H9 (cell line): Measurements from ENCODE around the gene PLXNA4. TPM values are rescaled to one million over a fixed set of nuclear protein-coding genes. Genes with fewer than 3 reads are reported as not detected.

Experiments used
- DNase-seq: peaks from one replicate; pipeline ENCODE4 v3.0.0-alpha.2; 2017
- H2AFZ ChIP-seq: one replicate; pipeline ENCODE4 v1.6.1; 2013; ENCODE audit warnings: mild to moderate bottlenecking, low read length, control low read depth, moderate library complexity
- H2AK5ac ChIP-seq: 2 replicates; pipeline ENCODE4 v1.6.1; 2013; ENCODE audit warnings: low read length, control low read depth, mixed read lengths; ENCODE audit not compliant: insufficient read length
- H2BK120ac ChIP-seq: one replicate; pipeline ENCODE4 v1.6.1; 2013; ENCODE audit warnings: low read depth, mild to moderate bottlenecking, low read length, control low read depth, inconsistent platforms; ENCODE audit not compliant: poor library complexity, severe bottlenecking
- H2BK12ac ChIP-seq: 2 replicates; pipeline ENCODE4 v1.6.1; 2013; ENCODE audit warnings: low read length, control low read depth, mixed read lengths, low read depth; ENCODE audit not compliant: insufficient read length
- H2BK15ac ChIP-seq: 2 replicates; pipeline ENCODE4 v1.6.1; 2013; ENCODE audit warnings: low read depth, low read length, control low read depth
- H2BK20ac ChIP-seq: one replicate; pipeline ENCODE4 v1.6.1; 2013; ENCODE audit warnings: low read depth, mild to moderate bottlenecking, low read length, control low read depth, inconsistent platforms; ENCODE audit not compliant: poor library complexity, severe bottlenecking
- H2BK5ac ChIP-seq: 2 replicates; pipeline ENCODE4 v1.6.1; 2013; ENCODE audit warnings: low read length, control low read depth, mixed read lengths; ENCODE audit not compliant: insufficient read length
- H3K14ac ChIP-seq: 2 replicates; pipeline ENCODE4 v1.6.1; 2013; ENCODE audit warnings: low read length, control low read depth; ENCODE audit not compliant: insufficient read depth
- H3K18ac ChIP-seq: 2 replicates; pipeline ENCODE4 v1.6.1; 2013; ENCODE audit warnings: low read depth, mild to moderate bottlenecking, mixed read lengths, low read length, control low read depth; ENCODE audit not compliant: insufficient read length
- H3K23ac ChIP-seq: 2 replicates; pipeline ENCODE4 v1.6.1; 2013; ENCODE audit warnings: low read length, control low read depth, mixed read lengths, low read depth; ENCODE audit not compliant: insufficient read length
- H3K23me2 ChIP-seq: 2 replicates; pipeline ENCODE4 v1.6.1; 2013; ENCODE audit warnings: low read depth, mild to moderate bottlenecking, mixed read lengths, low read length, control low read depth; ENCODE audit not compliant: insufficient read length, poor library complexity, severe bottlenecking
- H3K27ac ChIP-seq: 2 replicates; pipeline ENCODE4 v1.5.1; 2013; ENCODE audit warnings: low read length, control low read depth, mixed read lengths, low read depth; ENCODE audit not compliant: insufficient read length
- H3K27me3 ChIP-seq: 2 replicates; pipeline ENCODE4 v1.6.1; 2013; ENCODE audit warnings: low read length, control low read depth, inconsistent platforms; ENCODE audit not compliant: insufficient read depth
- H3K4ac ChIP-seq: 2 replicates; pipeline ENCODE4 v1.6.1; 2013; ENCODE audit warnings: low read depth, mild to moderate bottlenecking, control low read depth, inconsistent platforms, low read length, moderate library complexity
- H3K4me1 ChIP-seq: 2 replicates; pipeline ENCODE4 v1.6.1; 2013; ENCODE audit warnings: low read length, control low read depth, inconsistent platforms; ENCODE audit not compliant: insufficient read depth
- H3K4me2 ChIP-seq: 2 replicates; pipeline ENCODE4 v1.6.1; 2013; ENCODE audit warnings: low read length, control low read depth, mixed read lengths; ENCODE audit not compliant: insufficient read length, insufficient read depth
- H3K56ac ChIP-seq: 2 replicates; pipeline ENCODE4 v1.6.1; 2013; ENCODE audit warnings: low read depth, mild to moderate bottlenecking, mixed read lengths, low read length, control low read depth; ENCODE audit not compliant: insufficient read length
- H3K79me1 ChIP-seq: 2 replicates; pipeline ENCODE4 v1.6.1; 2013; ENCODE audit warnings: low read depth, mild to moderate bottlenecking, moderate library complexity, low read length, control low read depth, inconsistent platforms; ENCODE audit not compliant: insufficient read depth, poor library complexity, severe bottlenecking
- H3K79me2 ChIP-seq: 2 replicates; pipeline ENCODE4 v1.6.1; 2013; ENCODE audit warnings: low read length, control low read depth, inconsistent platforms; ENCODE audit not compliant: insufficient read depth
- H3K9ac ChIP-seq: 2 replicates; pipeline ENCODE4 v1.6.1; 2013; ENCODE audit warnings: low read length, control low read depth, mixed read lengths; ENCODE audit not compliant: insufficient read length; ENCODE audit errors: extremely low read depth
- H3K9me3 ChIP-seq: one replicate; pipeline ENCODE4 v1.6.1; 2013; ENCODE audit warnings: low read depth, low read length, inconsistent platforms; ENCODE audit not compliant: control insufficient read depth
- H3T11ph ChIP-seq: one replicate; pipeline ENCODE4 v1.6.1; 2013; ENCODE audit warnings: mild to moderate bottlenecking, low read length, control low read depth, inconsistent platforms
- H4K20me1 ChIP-seq: one replicate; pipeline ENCODE4 v1.6.1; 2013; ENCODE audit not compliant: control insufficient read depth, insufficient read length, insufficient read depth
- H4K5ac ChIP-seq: 2 replicates; pipeline ENCODE4 v1.6.1; 2013; ENCODE audit warnings: low read depth, mild to moderate bottlenecking, mixed read lengths, low read length, control low read depth; ENCODE audit not compliant: insufficient read length
- H4K8ac ChIP-seq: replicated peaks from 2 replicates; pipeline ENCODE4 v1.6.1; 2013; ENCODE audit warnings: low read length, control low read depth, mixed read lengths, low read depth; ENCODE audit not compliant: insufficient read length
- H4K91ac ChIP-seq: 2 replicates; pipeline ENCODE4 v1.6.1; 2013; ENCODE audit warnings: low read depth, mild to moderate bottlenecking, moderate library complexity, mixed read lengths, low read length, control low read depth; ENCODE audit not compliant: insufficient read length
- H3K27ac Mint-ChIP-seq, 3 experiments: 2 replicates in 2 of 3; 3 replicates in 1 of 3; pipeline ENCODE4 v1.8.0; 2020 to 2021; ENCODE audit warnings: mixed read lengths in 3 of 3, mild to moderate bottlenecking in 1 of 3, moderate library complexity in 1 of 3
- H3K27me3 Mint-ChIP-seq: 2 replicates; pipeline ENCODE4 v1.8.0; 2021; ENCODE audit warnings: low read depth, mild to moderate bottlenecking, moderate library complexity, mixed read lengths
- H3K36me3 Mint-ChIP-seq, 3 experiments: 2 replicates in 2 of 3; 3 replicates in 1 of 3; pipeline ENCODE4 v1.8.0; 2020 to 2021; ENCODE audit warnings: low read depth in 3 of 3, mixed read lengths in 3 of 3; ENCODE audit not compliant: insufficient read depth in 1 of 3
- H3K4me1 Mint-ChIP-seq, 2 experiments: 2 replicates each; pipeline ENCODE4 v1.8.0; 2020; ENCODE audit warnings: mixed read lengths in 2 of 2
- H3K4me3 Mint-ChIP-seq, 2 experiments: 2 replicates in 1 of 2; 3 replicates in 1 of 2; pipeline ENCODE4 v1.8.0; 2020 to 2021; ENCODE audit warnings: mild to moderate bottlenecking in 2 of 2, mixed read lengths in 2 of 2, moderate library complexity in 1 of 2
- H3K9me3 Mint-ChIP-seq, 2 experiments: 2 replicates in 1 of 2; 3 replicates in 1 of 2; pipeline ENCODE4 v1.8.0; 2020; ENCODE audit warnings: mild to moderate bottlenecking in 2 of 2, mixed read lengths in 2 of 2, moderate library complexity in 1 of 2
- WGBS: extraction: QIAGEN DNeasy Blood & Tissue Kit; methylation state at CpG from one replicate; pipeline ENCODE4 v1.1.7; 2013; ENCODE audit warnings: missing lambda C conversion rate, low lambda C conversion rate, mixed read lengths; ENCODE audit not compliant: insufficient read length; ENCODE audit errors: extremely low coverage; 5-methylcytosine and 5-hydroxymethylcytosine counted together
- total RNA-seq: library from RNA; stranded (reverse); gene quantifications from 2 replicates; pipeline ENCODE4 v1.2.1, GENCODE V29; 2021
- TF ChIP-seq, protein P1 (sequence below): fragments of 200-600 bp; sonication (generic); conservative IDR thresholded peaks from 3 replicates; pipeline ENCODE4 v1.8.0; 2021; ENCODE audit warnings: antibody characterized with exemption, mild to moderate bottlenecking

PLXNA4 gene
- total RNA-seq, 1 experiment from 2014 or later: 0.35 TPM

DNA sequence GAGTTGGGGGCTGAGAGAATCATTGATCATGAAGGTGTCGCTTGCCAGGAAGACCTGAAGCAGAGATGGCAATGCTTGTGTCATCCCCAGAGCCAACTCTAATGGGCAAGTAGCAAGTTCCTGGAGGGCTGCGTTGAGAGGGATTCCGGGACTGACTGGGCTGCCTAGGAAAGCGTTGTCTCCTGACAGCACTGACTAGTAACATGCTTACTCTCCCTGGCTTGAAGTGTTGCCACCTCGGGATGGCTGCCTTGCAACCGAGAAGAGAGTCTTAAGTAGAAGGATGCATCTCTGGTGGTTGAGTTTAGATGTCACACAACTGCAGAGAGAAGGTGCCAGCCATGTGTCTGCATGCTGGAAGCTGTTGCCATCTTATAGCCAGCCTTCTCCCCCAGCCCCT lies 453.4 kb downstream of the PLXNA4 start:
- H3K4me2 ChIP-seq: no peak overlapping the region
- no peak overlapping the region for H3K27ac ChIP-seq
- H2BK120ac ChIP-seq: no peak overlapping the region
- no peak overlapping the region for H3K23ac ChIP-seq
- H4K20me1 ChIP-seq: no peaks in the 10 kb centered on the region
- H3K18ac ChIP-seq: no peak overlapping the region
- no peaks in the 10 kb centered on the region for H3K27me3 ChIP-seq
- no peaks in the 10 kb centered on the region for H3K79me1 ChIP-seq
- peaks cover 0 to 8% (median under 1%) of the 10 kb centered on the region in 3 experiments; a peak in 5 of 7 replicates for H3K36me3 Mint-ChIP-seq
- no peak overlapping the region for H3K4me3 Mint-ChIP-seq
- no peak overlapping the region for H2BK5ac ChIP-seq
- TF ChIP-seq, protein P1, sequence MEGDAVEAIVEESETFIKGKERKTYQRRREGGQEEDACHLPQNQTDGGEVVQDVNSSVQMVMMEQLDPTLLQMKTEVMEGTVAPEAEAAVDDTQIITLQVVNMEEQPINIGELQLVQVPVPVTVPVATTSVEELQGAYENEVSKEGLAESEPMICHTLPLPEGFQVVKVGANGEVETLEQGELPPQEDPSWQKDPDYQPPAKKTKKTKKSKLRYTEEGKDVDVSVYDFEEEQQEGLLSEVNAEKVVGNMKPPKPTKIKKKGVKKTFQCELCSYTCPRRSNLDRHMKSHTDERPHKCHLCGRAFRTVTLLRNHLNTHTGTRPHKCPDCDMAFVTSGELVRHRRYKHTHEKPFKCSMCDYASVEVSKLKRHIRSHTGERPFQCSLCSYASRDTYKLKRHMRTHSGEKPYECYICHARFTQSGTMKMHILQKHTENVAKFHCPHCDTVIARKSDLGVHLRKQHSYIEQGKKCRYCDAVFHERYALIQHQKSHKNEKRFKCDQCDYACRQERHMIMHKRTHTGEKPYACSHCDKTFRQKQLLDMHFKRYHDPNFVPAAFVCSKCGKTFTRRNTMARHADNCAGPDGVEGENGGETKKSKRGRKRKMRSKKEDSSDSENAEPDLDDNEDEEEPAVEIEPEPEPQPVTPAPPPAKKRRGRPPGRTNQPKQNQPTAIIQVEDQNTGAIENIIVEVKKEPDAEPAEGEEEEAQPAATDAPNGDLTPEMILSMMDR: no peak
- H2BK15ac ChIP-seq: no peak overlapping the region
- no peak overlapping the region for H4K8ac ChIP-seq
- H3K27me3 Mint-ChIP-seq: peaks cover 10% of the 10 kb centered on the region
- no peaks in the 10 kb centered on the region for H3K23me2 ChIP-seq
- no peak overlapping the region for H2BK20ac ChIP-seq
- no peak overlapping the region for H4K91ac ChIP-seq
- no peak overlapping the region for H3K14ac ChIP-seq
- H3K56ac ChIP-seq: no peak overlapping the region
- H2AK5ac ChIP-seq: no peak overlapping the region
- no peak overlapping the region for H2BK12ac ChIP-seq
- WGBS: no CpG with 5 or more reads among the region's 6 CpGs
- H4K5ac ChIP-seq: no peak overlapping the region
- H3K9me3 ChIP-seq: no peaks in the 10 kb centered on the region
- H3T11ph ChIP-seq: no peak overlapping the region
- no peak for DNase-seq
- peaks cover 2% of the 10 kb centered on the region; the same call in 1 of the 2 replicates for H3K4me1 ChIP-seq
- H3K4me1 Mint-ChIP-seq: peaks cover 19 to 21% of the 10 kb centered on the region in 2 experiments
- no peak overlapping the region for H3K27ac Mint-ChIP-seq
- H3K79me2 ChIP-seq: no peaks in the 10 kb centered on the region
- H3K9ac ChIP-seq: no peak overlapping the region
- peaks cover 3 to 7% of the 10 kb centered on the region in 2 experiments; a peak in 4 of 5 replicates for H3K9me3 Mint-ChIP-seq
- no peak overlapping the region for H2AFZ ChIP-seq
- no peak overlapping the region for H3K4ac ChIP-seq
